IMR-90 (cell line): ENCODE data around the gene FNBP1.
"Not testable (repeated sequence)": the region's sequence is repeated elsewhere in the genome, so short reads cannot be mapped to it uniquely, and the experiment has no call there.

ENCODE experiments used
- POLR2A ChIP-seq: IDR thresholded peaks from 2 replicates; pipeline ENCODE4 v1.6.1; 2012; ENCODE audit warnings: mild to moderate bottlenecking, low read depth, low read length
- TF ChIP-seq, protein P1 (sequence below): conservative IDR thresholded peaks from 2 replicates; pipeline ENCODE4 v1.5.1; 2012; ENCODE audit warnings: mild to moderate bottlenecking, low read depth, low read length, improper control_type of control experiment

DNA sequence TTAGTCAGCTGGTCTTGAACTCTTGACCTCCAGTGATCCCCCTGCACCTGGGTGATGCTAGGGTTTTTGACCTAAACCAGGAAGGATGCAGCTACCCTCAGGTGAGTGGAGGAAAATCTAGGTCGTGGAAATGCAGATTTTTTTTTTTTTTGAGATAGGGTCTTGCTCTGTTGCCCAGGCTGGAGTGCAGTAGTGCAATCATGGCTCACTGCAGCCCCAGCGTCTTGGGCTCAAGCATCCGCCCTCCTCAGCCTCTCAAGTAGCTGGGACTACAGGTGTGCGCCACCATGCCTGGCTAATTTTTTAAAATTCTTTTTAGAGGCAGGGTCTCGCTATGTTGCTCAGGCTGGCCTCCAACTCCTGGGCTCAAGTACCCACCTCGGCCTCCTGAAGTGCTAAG lies 51.9 kb downstream of the FNBP1 start:
- TF ChIP-seq, protein P1, sequence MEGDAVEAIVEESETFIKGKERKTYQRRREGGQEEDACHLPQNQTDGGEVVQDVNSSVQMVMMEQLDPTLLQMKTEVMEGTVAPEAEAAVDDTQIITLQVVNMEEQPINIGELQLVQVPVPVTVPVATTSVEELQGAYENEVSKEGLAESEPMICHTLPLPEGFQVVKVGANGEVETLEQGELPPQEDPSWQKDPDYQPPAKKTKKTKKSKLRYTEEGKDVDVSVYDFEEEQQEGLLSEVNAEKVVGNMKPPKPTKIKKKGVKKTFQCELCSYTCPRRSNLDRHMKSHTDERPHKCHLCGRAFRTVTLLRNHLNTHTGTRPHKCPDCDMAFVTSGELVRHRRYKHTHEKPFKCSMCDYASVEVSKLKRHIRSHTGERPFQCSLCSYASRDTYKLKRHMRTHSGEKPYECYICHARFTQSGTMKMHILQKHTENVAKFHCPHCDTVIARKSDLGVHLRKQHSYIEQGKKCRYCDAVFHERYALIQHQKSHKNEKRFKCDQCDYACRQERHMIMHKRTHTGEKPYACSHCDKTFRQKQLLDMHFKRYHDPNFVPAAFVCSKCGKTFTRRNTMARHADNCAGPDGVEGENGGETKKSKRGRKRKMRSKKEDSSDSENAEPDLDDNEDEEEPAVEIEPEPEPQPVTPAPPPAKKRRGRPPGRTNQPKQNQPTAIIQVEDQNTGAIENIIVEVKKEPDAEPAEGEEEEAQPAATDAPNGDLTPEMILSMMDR: not testable (repeated sequence)
- not testable (repeated sequence) for TF ChIP-seq POLR2A
